Uterus (tissue), 2 donors: ENCODE measurements around the gene CD3G.

Source experiments
- POLR2A ChIP-seq, 2 donors: fragments of 450-650 bp; IDR thresholded peaks; one replicate each; pipeline ENCODE4 v1.6.1; 2016; ENCODE audit warnings: antibody characterized with exemption in 2 of 2, mild to moderate bottlenecking in 1 of 2, moderate library complexity in 1 of 2
- TF ChIP-seq, protein P1 (sequence below), 4 experiments: fragments of 200-600 bp in 2 of 4; fragments of 450-650 bp in 2 of 4; sonication (generic) in 2 of 4; IDR thresholded peaks; one replicate each; pipeline ENCODE4 v1.5.1; 2016 to 2019; ENCODE audit warnings: antibody characterized with exemption in 4 of 4, mild to moderate bottlenecking in 2 of 4, moderate library complexity in 1 of 4

DNA sequence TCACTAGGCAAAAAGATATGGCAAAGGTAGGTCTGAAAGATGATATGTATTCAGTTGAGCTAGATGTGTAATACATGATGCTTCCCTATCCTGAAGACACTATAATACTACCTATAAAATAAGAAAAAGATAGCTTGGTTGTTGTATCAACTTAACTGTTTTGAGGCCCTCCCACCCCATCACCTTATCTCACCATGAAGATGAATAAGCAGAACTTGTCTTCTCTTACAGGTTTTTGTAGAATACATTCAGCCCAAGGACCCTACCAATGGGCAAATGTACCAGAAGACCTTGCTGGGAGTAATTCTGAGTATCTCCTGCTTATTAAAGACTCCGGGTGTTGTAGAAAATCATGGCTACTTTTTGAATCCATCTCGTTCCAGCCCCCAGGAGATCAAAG is 29.1 kb downstream of the CD3G start:
- TF ChIP-seq, protein P1, sequence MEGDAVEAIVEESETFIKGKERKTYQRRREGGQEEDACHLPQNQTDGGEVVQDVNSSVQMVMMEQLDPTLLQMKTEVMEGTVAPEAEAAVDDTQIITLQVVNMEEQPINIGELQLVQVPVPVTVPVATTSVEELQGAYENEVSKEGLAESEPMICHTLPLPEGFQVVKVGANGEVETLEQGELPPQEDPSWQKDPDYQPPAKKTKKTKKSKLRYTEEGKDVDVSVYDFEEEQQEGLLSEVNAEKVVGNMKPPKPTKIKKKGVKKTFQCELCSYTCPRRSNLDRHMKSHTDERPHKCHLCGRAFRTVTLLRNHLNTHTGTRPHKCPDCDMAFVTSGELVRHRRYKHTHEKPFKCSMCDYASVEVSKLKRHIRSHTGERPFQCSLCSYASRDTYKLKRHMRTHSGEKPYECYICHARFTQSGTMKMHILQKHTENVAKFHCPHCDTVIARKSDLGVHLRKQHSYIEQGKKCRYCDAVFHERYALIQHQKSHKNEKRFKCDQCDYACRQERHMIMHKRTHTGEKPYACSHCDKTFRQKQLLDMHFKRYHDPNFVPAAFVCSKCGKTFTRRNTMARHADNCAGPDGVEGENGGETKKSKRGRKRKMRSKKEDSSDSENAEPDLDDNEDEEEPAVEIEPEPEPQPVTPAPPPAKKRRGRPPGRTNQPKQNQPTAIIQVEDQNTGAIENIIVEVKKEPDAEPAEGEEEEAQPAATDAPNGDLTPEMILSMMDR (IDR thresholded peaks at IDR 0.05) = no peak
- TF ChIP-seq POLR2A (IDR thresholded peaks at IDR 0.05) = no peak
